Measurements from ENCODE around the gene UBR3.
"Not testable (repeated sequence)": the region's sequence is repeated elsewhere in the genome, so short reads cannot be mapped to it uniquely, and the experiment has no call there.

UBR3 gene

GRCh38 chr2:170121689-170122088 is 294.4 kb downstream of the UBR3 start:
- no peak for DNase-seq

GRCh38 chr2:170122883-170123547 is 295.8 kb downstream of the UBR3 start:
- DNase-seq: no peak

GRCh38 chr2:170123593-170123992 is 296.3 kb downstream of the UBR3 start:
- DNase-seq: no peak

- not testable (repeated sequence) for DNase-seq
These were observed 299.0 kb downstream of the UBR3 start for GRCh38 chr2:170126138-170126728.

All from activated CD4-positive, alpha-beta T cell treated with anti-CD3 and anti-CD28 coated beads, Interleukin-2, amount 50 U/mL, for 16 hours (primary cell).